Ishikawa (cell line): ENCODE measurements around the gene C1QL4.

Experiments
- CREB1 ChIP-seq: IDR thresholded peaks from 2 replicates; pipeline ENCODE4 v1.6.1; 2012; ENCODE audit warnings: low read depth
- EGR1 ChIP-seq: IDR thresholded peaks from 2 replicates; pipeline ENCODE4 v1.6.1; 2012
- EP300 ChIP-seq: IDR thresholded peaks from 2 replicates; pipeline ENCODE4 v1.6.1; 2012; ENCODE audit warnings: borderline replicate concordance
- FOXM1 ChIP-seq: IDR thresholded peaks from 2 replicates; pipeline ENCODE4 v1.6.1; 2012; ENCODE audit warnings: low read depth, borderline replicate concordance
- NFIC ChIP-seq: IDR thresholded peaks from 2 replicates; pipeline ENCODE4 v1.6.1; 2012
- RAD21 ChIP-seq: IDR thresholded peaks from 2 replicates; pipeline ENCODE4 v1.6.1; 2012; ENCODE audit warnings: low read depth
- TAF1 ChIP-seq: IDR thresholded peaks from 2 replicates; pipeline ENCODE4 v1.6.1; 2012; ENCODE audit warnings: low read depth, mild to moderate bottlenecking
- YY1 ChIP-seq: IDR thresholded peaks from 2 replicates; pipeline ENCODE4 v1.6.1; 2012; ENCODE audit warnings: low read depth
- TF ChIP-seq, protein P1 (sequence below): IDR thresholded peaks from 2 replicates; pipeline ENCODE4 v1.6.1; 2012

DNA sequence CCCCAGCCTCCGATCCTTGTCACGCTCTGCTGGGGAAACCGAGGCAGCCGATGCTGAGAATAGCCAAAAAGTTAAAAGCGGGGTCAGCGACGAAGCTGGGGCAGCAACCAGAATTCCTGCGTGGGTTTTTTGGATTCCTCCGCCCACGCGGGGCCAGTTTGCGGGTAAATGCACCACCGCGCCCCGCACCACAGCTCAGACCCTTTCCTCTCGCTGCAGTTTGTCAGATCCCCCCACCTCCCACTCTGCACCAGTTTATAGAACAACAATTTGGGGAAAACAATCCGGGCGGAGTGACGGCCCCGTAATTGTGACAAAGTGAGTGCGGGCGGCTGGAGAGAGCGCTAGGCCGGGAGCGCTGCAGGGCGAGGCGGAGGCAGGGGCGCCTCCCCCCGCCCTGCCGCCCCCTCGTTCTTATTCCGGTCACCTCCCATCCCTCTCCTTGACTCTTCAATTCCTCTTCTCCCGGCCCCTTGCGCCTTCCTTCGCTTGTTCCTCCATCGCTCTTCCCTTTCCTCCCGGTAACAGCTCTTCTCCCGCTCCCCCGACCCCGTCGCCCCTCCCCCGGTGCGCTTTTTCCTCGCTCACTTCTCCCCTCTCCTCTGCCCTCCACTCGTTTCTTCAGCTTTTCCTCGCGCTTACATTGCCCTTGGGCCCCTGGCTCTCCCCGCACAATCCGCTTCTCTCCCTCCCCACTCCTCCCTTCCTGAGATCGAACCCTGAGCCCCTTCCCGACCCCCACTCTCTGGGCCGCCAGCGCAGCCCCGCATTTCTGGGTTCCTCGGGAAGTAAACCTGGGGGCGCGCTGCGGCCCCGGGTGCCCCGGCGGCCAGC is 9.1 kb upstream of the C1QL4 start:
- no peak for TF ChIP-seq FOXM1
- TF ChIP-seq YY1 = no peak
- no peak for TF ChIP-seq EP300
- no peak for TF ChIP-seq CREB1
- TF ChIP-seq NFIC = no peak
- TF ChIP-seq EGR1 = peak; percentile 73
- TF ChIP-seq, protein P1, sequence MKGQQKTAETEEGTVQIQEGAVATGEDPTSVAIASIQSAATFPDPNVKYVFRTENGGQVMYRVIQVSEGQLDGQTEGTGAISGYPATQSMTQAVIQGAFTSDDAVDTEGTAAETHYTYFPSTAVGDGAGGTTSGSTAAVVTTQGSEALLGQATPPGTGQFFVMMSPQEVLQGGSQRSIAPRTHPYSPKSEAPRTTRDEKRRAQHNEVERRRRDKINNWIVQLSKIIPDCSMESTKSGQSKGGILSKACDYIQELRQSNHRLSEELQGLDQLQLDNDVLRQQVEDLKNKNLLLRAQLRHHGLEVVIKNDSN = no peak
- TF ChIP-seq RAD21 = no peak
- no peak for TF ChIP-seq TAF1
